GM21360 (cell line): ENCODE data around the gene SBF2.

Experiments used
- ATAC-seq: cut with Tn5 transposase; IDR thresholded peaks from one replicate; pipeline ENCODE4 v1.9.1; 2021; ENCODE audit warnings: mild to moderate bottlenecking, moderate library complexity; ENCODE audit not compliant: unreplicated experiment

The SBF2 gene

GRCh38 chr11:9825895-9826294 lies 468.1 kb downstream of the SBF2 start:
- no peak for ATAC-seq

DNA sequence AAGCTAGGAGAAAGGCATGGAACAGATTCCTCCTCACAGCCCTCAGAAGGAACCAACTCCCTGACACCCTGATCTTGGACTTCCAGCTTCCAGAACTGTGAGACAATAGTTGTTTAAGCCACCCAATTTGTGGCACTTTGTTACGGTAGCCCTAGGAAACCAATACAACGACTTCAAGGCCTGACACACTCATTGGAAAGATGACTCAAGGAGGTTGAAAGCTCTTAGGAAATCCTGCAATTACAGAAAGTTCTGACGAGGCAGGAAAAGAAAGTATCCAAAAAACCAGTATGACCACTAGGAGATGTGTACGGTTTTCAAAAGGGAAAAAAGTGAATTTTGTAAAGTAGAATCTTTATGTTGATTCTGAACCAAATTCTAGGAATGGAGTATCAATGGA lies 468.7 kb downstream of the SBF2 start:
- ATAC-seq: no peak

- no peak for ATAC-seq
Measured at GRCh38 chr11:9823887-9824385, 470.1 kb downstream of the SBF2 start.

- no peak for ATAC-seq
Measured at GRCh38 chr11:9823439-9823838, 470.6 kb downstream of the SBF2 start.

DNA sequence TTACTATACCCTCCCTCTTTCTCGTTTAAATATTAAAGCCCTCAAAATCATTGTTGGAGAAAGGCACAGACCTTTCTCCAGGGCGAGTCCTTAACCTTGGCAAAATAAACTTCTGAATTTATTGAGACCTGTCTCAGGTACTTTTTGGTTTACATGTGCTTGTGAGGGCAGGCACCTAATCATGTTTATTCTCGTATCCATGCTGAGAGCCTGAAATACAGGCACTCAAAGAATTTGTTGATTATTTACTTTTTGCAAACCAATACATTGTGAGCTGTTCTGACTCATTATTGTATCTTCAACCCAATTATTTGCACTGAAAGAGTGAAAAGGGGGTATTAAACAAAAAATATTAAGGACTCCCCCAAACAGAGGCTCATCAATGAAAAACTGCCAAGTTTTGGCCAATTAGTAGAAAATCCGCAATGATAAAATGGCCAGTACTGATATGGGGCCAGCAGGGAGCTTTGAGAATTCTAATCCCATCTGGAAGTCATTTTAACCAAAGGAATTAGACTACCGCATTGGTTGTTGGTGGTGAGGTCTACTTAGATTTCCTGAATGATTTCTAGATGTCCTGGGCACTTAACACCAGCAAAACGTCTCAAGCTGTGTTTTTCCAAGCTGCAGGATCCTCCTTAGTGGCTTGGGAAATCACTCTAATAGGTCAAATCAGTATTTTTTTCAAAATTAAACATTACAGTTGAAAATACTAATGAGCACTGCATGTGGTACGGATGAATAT lies 472.8 kb downstream of the SBF2 start:
- ATAC-seq: no peak

- ATAC-seq: no peak
Measured at GRCh38 chr11:9820260-9820659, 473.8 kb downstream of the SBF2 start.

- no peak for ATAC-seq
Measured at GRCh38 chr11:9817191-9817590, 476.8 kb downstream of the SBF2 start.

- no peak for ATAC-seq
Measured at GRCh38 chr11:9815486-9816136, 478.4 kb downstream of the SBF2 start.

GRCh38 chr11:9814108-9814507 lies 479.9 kb downstream of the SBF2 start:
- ATAC-seq: no peak

DNA sequence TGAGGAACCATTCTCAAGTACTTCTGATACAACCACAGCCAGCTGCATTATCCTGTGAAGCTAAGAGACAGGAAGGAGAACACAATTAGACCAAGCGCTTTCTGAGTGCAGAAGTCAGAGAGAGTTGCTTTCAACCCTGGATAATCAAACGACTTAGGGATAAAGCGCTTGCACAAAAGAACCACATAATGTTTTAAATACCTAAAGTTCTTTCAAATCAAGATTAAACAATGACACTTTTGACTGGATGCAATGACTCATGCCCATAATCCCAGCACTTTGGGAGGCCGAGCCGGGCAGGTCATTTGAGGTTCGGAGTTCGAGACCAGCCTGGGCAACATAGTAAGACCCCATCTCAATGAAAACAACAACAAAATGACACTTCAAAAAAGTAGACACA lies 485.1 kb downstream of the SBF2 start:
- no peak for ATAC-seq

- ATAC-seq: no peak
Measured at GRCh38 chr11:9806946-9807687, 486.9 kb downstream of the SBF2 start.

DNA sequence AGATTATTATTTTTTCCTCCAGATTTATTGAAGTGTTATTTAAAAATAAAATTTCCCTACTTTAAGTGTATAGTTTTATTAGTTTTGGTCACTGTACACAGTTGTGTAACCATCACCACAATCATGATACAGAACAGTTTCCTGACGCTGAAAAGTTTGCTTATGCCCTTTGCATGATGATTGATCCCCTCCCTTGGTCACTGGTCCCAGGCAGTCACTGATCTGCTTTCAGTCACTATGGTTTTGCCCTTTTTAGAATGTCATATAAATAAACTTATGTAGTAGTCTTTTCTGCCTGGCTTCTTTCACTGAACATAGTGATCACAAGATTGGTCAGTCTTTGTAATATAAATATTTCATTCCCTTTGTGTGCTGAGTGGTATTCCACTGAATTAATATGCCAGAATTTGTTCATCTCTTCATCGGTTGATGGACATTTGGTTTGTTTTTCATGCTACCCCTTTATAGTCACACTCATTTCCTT lies 489.6 kb downstream of the SBF2 start:
- ATAC-seq: no peak

GRCh38 chr11:9803685-9804418 lies 490.2 kb downstream of the SBF2 start:
- no peak for ATAC-seq

- ATAC-seq: no peak
Measured at GRCh38 chr11:9802291-9802861, 491.6 kb downstream of the SBF2 start.

GRCh38 chr11:9799886-9800285 lies 494.1 kb downstream of the SBF2 start:
- ATAC-seq: no peak

- no peak for ATAC-seq
Measured at GRCh38 chr11:9797300-9797699, 496.7 kb downstream of the SBF2 start.

DNA sequence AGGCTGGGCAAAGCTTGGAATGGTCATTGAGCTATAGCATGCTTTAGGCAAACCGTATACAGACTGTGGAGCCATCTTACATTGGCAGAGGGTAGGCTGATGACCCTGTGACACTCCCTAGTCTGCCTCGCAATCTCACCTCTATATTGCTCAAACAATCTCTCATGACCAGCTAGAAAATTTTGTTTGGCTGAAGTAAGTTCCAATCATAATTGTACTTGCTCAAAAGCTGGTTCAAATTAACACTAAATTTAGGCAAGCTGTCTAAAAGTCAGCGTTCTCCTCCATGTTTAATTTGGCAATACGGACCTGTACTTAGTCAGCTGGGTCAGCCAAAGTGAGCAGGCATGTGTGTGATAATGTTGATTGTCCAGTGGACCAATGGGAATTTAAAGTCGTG lies 497.2 kb downstream of the SBF2 start:
- ATAC-seq: no peak

- no peak for ATAC-seq
Measured at GRCh38 chr11:9796266-9796665, 497.8 kb downstream of the SBF2 start.

DNA sequence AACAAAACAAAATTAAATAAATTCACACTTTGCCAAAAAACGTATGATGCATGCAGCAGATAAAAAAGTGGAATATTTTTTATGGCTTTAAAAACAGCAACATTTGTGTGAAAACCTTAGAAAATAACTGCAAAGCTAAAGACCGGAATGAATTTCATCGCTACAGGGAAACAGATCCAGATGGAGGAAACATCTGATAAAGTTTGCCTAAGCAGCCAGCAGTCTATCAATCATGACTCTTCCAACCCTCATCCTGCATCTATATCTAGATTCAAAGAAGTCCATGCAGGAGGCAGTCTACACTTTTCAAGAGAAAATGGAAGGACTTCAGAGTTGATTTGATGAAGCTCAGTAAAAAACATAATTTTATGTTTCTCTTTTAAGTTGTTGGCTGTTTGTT lies 503.3 kb downstream of the SBF2 start:
- ATAC-seq: no peak

GRCh38 chr11:9789910-9790309 lies 504.1 kb downstream of the SBF2 start:
- no peak for ATAC-seq
